GM21529 (cell line): ENCODE measurements around the gene ZSCAN32.

Experiments used
- ATAC-seq: cut with Tn5 transposase; IDR thresholded peaks from one replicate; pipeline ENCODE4 v1.9.1; 2021; ENCODE audit not compliant: unreplicated experiment

Gene ZSCAN32

DNA sequence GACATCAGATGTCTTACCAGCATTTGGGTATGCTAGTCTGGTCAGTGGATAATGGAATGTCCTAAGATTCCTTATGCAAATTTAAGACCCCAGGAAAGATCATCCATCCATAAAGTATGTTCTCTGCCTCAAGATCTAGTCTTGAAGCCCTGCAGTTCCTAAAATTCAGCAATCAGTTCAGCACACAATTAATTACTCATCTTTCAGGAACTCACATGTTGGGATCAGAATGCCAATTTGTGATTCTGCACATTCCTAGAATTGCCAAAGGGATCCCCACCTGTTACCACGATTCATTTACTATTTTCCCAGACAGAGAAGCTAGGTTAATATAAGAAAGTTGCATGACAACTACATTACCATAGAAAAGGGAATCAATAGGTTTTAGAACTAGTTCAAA lies 41.9 kb downstream of the ZSCAN32 start:
- no peak for ATAC-seq

- ATAC-seq = no peak
These were observed 44.7 kb downstream of the ZSCAN32 start for GRCh38 chr16:3356118-3356517.

GRCh38 chr16:3355589-3355988 lies 45.2 kb downstream of the ZSCAN32 start, which contains the start of gene OR2C1:
OR2C1 (plus strand) TSS chr16:3355889; CDS start chr16:3355941, 52 bp downstream.
- ATAC-seq = no peak

GRCh38 chr16:3349175-3349574 lies 51.6 kb downstream of the ZSCAN32 start:
- no peak for ATAC-seq

DNA sequence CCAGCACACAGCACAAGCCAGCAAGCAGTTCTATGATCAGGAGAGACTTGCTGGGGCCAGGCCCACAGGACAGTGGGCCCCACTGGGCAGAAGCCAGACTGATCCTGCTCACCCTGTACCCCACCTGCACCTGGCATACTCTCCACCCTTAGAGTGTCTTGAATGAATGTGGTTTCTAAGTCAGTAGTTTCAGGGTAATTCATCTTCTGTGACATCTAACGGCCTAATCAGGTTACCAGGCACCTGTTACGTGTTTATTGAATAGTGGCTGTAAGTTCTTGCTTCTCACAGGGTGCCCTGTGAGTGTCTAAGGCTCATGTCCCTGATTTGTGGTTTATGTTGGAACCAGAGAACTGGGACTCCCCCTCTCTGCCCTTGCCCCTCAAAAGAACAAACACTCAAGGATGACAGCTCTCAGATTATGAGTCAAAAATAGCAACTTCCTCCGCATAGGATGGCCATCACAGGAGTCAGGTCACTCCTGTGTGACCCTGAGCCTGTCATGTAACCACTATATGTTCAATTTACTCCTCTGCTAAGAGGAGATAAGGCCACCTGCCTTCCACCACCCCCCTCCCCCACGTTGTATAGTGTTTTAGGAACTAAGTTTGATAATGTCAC lies 52.1 kb downstream of the ZSCAN32 start:
- ATAC-seq = no peak

DNA sequence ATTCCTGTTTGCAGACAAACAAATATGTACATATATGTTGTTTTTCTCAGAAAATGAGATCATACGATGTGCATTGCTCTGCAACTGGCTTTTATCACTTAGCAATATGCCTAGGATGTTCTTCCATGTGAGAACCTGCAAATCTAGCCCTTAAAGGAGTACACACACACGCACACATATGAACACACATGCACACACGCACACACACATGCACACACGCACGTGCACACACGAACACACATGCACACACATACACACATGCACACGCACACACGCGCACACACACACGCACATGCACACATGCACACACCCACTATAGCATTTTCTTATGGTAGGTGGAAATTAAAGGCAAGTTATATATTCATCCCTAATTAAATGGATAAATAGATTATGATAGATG lies 53.2 kb downstream of the ZSCAN32 start:
- ATAC-seq = no peak

- no peak for ATAC-seq
These were observed 54.8 kb downstream of the ZSCAN32 start for GRCh38 chr16:3346041-3346440.
